ENCODE results near the gene IL17REL.

IL17REL gene

DNA sequence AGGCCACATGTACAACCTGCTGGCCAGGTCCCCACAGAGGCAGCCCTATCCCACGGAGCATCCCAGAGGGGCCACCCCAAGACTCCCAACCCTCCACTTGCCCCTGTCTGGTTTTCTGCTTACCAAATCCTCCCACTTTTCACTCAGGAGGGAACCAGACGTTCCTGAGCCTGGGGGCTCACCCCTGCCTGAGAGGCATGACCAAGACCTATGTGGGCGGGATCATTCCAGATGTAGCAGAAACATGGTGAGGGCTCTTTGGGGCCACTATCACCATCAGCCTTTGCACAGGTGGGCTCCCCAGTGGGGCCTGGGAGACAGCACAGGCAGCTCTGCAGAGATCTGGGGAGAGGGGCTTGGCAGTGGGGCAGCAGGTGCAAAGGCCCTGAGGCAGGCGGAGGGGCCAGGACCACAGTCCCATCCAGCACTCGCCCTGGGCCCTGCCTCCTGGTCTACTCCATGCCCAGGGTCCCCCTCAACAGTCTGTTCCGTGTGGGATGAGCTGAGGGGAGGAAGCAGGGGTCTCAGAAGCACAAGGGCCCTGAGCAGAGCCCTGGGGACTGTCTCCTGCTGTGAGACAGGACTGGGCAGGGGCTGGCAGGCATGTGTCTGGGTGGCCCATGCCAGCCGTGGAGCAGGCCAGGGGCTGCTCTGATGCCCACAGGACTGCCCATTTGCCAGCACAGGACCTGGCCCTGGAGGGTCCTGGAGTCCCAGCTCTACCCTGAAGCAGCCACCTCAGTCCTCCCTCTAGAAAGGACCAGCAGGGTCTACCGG is 42.6 kb downstream of the IL17REL start:
- DNase-seq (ENCODE audit: low read depth in 1 of 2, low spot score in 1 of 2) = peak in 1 of 2 donors; percentile 3

- DNase-seq (ENCODE audit: low read depth in 1 of 2, low spot score in 1 of 2) = peak in 1 of 2 donors; percentile 3
These were observed 43.5 kb downstream of the IL17REL start for GRCh38 chr22:49968831-49969661.

DNA sequence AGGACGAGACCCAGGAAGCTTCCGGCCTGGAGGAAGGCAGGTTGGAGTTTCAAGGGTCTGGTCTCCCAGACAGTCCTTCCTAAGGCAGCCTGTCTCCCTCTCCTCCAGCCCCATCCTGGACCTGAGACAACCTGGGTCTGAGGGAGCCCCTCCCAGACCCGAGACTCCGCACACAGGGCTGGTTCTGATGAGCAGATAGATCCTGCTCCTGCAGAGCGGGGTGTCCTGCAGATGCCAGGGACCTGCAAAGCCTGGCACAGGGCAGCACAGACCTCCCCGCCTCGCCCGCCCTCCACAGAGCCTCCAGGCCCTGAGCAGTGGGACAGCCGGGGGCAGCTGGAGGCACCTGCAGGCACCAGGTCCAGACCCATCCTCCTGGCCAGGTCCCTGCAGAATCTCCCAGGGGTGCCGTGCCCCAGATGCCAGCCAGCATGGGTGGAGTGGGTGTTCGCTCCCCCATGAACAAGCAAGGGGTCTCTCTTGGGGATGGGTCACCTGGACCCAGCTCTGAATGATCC is 44.2 kb downstream of the IL17REL start:
- peak in 1 of 2 donors; percentile 3 for DNase-seq (ENCODE audit: low read depth in 1 of 2, low spot score in 1 of 2)

- no peak for DNase-seq (ENCODE audit: low read depth in 1 of 2, low spot score in 1 of 2)
These were observed 44.8 kb downstream of the IL17REL start for GRCh38 chr22:49967706-49968208.

GRCh38 chr22:49966774-49967705 is 45.5 kb downstream of the IL17REL start:
- DNase-seq (ENCODE audit: low read depth in 1 of 2, low spot score in 1 of 2) = peak in 1 of 2 donors; percentile 3

- peak in 1 of 2 donors; percentile 3 for DNase-seq (ENCODE audit: low read depth in 1 of 2, low spot score in 1 of 2)
These were observed 46.4 kb downstream of the IL17REL start for GRCh38 chr22:49966041-49966773.

DNA sequence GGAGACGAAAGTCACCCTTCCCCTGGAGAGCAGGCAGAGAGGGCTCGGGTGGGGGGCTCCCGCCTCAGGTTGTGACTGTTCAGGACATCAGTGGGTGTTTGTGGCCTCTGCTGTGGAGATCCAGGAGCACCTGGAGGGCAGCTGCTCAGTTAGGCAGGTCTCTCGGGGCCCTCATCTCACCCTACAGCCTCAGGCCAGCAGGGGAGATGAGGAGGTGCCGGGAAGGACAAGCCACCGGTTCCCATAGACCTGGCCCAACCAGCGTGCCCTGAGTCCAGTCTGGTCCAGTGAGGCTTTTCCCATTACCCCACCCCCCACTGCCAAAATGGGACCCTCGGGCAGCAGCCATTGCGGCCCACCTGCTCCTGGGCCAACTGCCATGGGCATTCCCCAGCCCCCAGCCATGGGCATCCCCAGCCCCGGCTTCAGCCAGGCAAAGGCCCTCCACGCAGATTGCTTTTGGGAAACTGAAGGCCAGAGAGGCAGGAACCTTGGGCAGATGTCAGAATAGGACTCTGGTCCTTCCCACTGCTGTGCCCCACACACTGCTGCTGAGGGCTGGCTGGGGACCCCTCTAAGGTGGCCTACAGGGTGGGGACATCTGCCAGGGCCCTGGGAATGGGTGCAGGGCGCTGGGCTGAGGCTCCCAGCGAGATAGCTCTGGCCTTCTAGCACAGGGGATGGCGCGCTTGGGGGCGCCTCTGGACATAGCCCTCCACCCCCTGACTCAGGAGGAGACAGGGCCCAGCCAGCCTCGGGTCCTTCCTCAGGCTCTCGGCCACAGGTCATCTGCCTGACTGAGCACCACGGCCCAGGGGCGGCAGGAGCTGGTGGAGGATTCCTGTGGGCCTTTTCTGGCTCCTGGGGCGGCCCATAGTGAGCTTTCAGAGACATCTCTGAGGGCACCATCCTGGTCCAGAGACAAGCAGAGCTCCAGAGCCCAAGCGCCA is 47.2 kb downstream of the IL17REL start:
- peak in 1 of 2 donors; percentile 4 for DNase-seq (ENCODE audit: low read depth in 1 of 2, low spot score in 1 of 2)

- DNase-seq (ENCODE audit: low read depth in 1 of 2, low spot score in 1 of 2) = peak in 1 of 2 donors; percentile 3
These were observed 48.2 kb downstream of the IL17REL start for GRCh38 chr22:49964136-49965090.

- DNase-seq (ENCODE audit: low read depth in 1 of 2, low spot score in 1 of 2) = no peak
These were observed 48.9 kb downstream of the IL17REL start for GRCh38 chr22:49963647-49964026.

GRCh38 chr22:49962751-49963646 is 49.6 kb downstream of the IL17REL start:
- peak in 1 of 2 donors; percentile 4 for DNase-seq (ENCODE audit: low read depth in 1 of 2, low spot score in 1 of 2)

DNA sequence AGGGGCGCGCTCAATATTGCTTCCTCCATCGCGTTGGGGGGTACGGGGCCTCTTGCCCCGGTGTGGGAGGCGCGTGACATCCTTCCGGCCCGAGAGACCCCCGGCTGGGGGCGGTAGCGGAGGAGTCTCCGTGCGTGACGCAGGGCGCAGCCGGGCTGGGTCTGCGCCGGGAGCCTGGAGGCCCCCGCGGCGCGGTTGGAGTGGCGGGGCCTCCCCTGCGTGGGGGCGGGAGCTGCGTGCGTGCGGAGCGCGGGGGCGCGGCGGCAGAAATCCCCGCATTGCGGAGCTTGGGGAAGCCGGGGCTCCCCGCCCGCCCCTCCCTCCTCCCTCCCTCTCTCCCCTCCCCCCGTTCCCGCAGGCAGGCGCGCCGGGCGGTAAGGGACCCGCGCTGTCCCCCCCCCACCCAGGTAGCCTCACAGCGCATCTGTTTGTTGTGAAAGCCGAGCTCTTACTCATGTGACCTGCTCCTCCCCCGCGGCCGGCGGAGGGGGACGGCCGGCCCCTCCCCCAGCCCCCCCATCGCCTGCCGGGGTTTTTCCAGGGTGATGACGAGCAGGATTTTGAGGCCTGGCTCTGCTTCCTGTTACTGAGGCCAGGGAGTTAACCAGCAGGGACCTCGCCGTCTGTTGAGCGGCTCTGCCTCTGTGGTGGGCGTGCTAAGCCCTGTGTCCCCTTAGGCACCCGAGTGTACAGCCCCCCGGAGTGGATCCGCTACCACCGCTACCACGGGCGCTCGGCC is 50.4 kb downstream of the IL17REL start:
- DNase-seq (ENCODE audit: low read depth in 1 of 2, low spot score in 1 of 2) = peak; percentile 55 to 81

DNA sequence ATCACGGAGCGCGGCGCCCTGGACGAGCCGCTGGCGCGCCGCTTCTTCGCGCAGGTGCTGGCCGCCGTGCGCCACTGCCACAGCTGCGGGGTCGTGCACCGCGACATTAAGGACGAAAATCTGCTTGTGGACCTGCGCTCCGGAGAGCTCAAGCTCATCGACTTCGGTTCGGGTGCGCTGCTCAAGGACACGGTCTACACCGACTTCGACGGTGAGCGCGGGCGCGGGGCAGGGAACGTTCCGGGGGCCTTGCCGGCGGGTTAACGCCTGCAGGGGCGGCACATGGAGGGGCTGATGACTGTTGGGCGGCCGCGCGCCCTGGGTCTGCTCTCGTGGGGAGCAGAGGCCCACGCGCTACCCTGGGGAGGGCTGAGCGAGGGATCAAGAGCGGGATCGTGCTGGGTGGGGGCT is 51.0 kb downstream of the IL17REL start:
- peak in 1 of 2 donors; percentile 7 for DNase-seq (ENCODE audit: low read depth in 1 of 2, low spot score in 1 of 2)

GRCh38 chr22:49961005-49961600 is 51.5 kb downstream of the IL17REL start:
- DNase-seq (ENCODE audit: low read depth in 1 of 2, low spot score in 1 of 2) = no peak

GRCh38 chr22:49960159-49961004 is 52.2 kb downstream of the IL17REL start, which contains the start of gene PIM3:
Gene PIM3, plus strand, starts transcription at chr22:49960772. Its CDS starts 176 bp downstream, at chr22:49960948.
- DNase-seq (ENCODE audit: low read depth in 1 of 2, low spot score in 1 of 2) = peak; percentile 75 to 90

DNA sequence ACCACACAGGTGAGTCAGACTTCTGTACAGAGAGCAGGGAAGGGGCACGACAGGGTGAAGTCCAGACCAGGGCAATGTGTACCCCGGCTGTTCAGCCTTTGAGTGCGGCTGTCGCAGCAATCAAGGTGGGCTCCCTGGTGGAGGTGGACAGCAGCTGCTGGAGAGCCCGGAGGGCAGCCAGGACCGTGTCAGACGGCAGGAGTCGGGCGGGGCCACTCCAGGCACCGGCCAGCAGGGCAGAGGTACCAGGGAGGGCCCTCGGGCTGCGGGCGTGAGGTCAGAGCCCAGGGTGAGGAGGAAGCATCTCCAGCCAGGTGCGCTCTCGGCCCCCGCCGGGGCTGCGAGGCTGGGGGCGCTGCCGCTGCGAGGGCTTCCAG is 52.8 kb downstream of the IL17REL start:
- DNase-seq (ENCODE audit: low read depth in 1 of 2, low spot score in 1 of 2) = no peak
